ENCODE measurements around the gene BOLL. TPM values are rescaled to one million over a fixed set of nuclear protein-coding genes. Genes with fewer than 3 reads are reported as not detected.

The BOLL gene
- total RNA-seq, 1 donor from 2014 or later, result not detected

GRCh38 chr2:197677483-197677882 is 107.6 kb downstream of the BOLL start:
- Mint-ChIP-seq H3K27me3 (ENCODE audit: unreplicated experiment) (no peaks in the 10 kb centered on the region), H3K4me1 (ENCODE audit: low read depth, unreplicated experiment) (no peaks in the 10 kb centered on the region), H3K36me3 (ENCODE audit: unreplicated experiment) (no peaks in the 10 kb centered on the region), H3K9me3 (ENCODE audit: unreplicated experiment) (no peaks in the 10 kb centered on the region), H3K4me3 (ENCODE audit: unreplicated experiment) (no peak overlapping the region), H3K27ac (ENCODE audit: unreplicated experiment) (no peak overlapping the region)
- TF ChIP-seq, protein P1, sequence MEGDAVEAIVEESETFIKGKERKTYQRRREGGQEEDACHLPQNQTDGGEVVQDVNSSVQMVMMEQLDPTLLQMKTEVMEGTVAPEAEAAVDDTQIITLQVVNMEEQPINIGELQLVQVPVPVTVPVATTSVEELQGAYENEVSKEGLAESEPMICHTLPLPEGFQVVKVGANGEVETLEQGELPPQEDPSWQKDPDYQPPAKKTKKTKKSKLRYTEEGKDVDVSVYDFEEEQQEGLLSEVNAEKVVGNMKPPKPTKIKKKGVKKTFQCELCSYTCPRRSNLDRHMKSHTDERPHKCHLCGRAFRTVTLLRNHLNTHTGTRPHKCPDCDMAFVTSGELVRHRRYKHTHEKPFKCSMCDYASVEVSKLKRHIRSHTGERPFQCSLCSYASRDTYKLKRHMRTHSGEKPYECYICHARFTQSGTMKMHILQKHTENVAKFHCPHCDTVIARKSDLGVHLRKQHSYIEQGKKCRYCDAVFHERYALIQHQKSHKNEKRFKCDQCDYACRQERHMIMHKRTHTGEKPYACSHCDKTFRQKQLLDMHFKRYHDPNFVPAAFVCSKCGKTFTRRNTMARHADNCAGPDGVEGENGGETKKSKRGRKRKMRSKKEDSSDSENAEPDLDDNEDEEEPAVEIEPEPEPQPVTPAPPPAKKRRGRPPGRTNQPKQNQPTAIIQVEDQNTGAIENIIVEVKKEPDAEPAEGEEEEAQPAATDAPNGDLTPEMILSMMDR (IDR thresholded peaks at IDR 0.05; ENCODE audit: partially characterized antibody, unreplicated experiment), result no peak
- DNase-seq, result no peak

GRCh38 chr2:197677056-197677455 is 108.1 kb downstream of the BOLL start:
- DNase-seq, result no peak
- H3K4me1 Mint-ChIP-seq (ENCODE audit: low read depth, unreplicated experiment), result no peaks in the 10 kb centered on the region
- no peaks in the 10 kb centered on the region for H3K27me3 Mint-ChIP-seq (ENCODE audit: unreplicated experiment)
- H3K27ac Mint-ChIP-seq (ENCODE audit: unreplicated experiment), result no peak overlapping the region
- no peaks in the 10 kb centered on the region for H3K9me3 Mint-ChIP-seq (ENCODE audit: unreplicated experiment)
- no peaks in the 10 kb centered on the region for H3K36me3 Mint-ChIP-seq (ENCODE audit: unreplicated experiment)
- TF ChIP-seq, protein P1 (IDR thresholded peaks at IDR 0.05; ENCODE audit: partially characterized antibody, unreplicated experiment), result no peak
- H3K4me3 Mint-ChIP-seq (ENCODE audit: unreplicated experiment), result no peak overlapping the region

Other genes with a start within 250 kb of the BOLL start
- gene RFTN2, start 109.7 kb downstream of the BOLL start, total RNA-seq (ENCODE audit: unreplicated experiment), result 2.5 TPM
- 5.6 TPM for gene MARS2, start 80.0 kb downstream of the BOLL start, total RNA-seq (ENCODE audit: unreplicated experiment)
- 28.8 TPM for gene PLCL1, start 19.3 kb upstream of the BOLL start, total RNA-seq (ENCODE audit: unreplicated experiment)